Brain microvascular endothelial cell (primary cell): ENCODE measurements around the gene STARD7.

ENCODE experiments used
- DNase-seq: peaks from one replicate; pipeline ENCODE4 v3.0.0-alpha.2; 2020
- H3K27ac ChIP-seq: fragments of 250-450 bp; sonication (Bioruptor Pico); 2 replicates; pipeline ENCODE4 v1.5.1; 2020; ENCODE audit warnings: mild to moderate bottlenecking, moderate library complexity
- H3K27me3 ChIP-seq: fragments of 250-450 bp; sonication (Bioruptor Pico); replicated peaks from 2 replicates; pipeline ENCODE4 v1.5.1; 2020; ENCODE audit warnings: mild to moderate bottlenecking
- H3K36me3 ChIP-seq: fragments of 250-450 bp; sonication (Bioruptor Pico); replicated peaks from 2 replicates; pipeline ENCODE4 v1.5.1; 2020; ENCODE audit warnings: mild to moderate bottlenecking
- H3K4me3 ChIP-seq: 2 replicates; pipeline ENCODE4 v1.5.1; 2011; ENCODE audit warnings: low read depth, mild to moderate bottlenecking, control low read depth, low read length, moderate library complexity
- in situ Hi-C: cut with HindIII; loops from 2 replicates; pipeline ENCODE4 v1.10.0; 2017; ENCODE audit warnings: low sequenced_read_pairs, low pct_ligation_motif_present
- TF ChIP-seq, protein P1 (sequence below): IDR thresholded peaks from 2 replicates; pipeline ENCODE4 v1.5.1; 2011; ENCODE audit warnings: low read depth, mild to moderate bottlenecking, moderate library complexity, low read length, control low read depth, inconsistent platforms; ENCODE audit errors: missing control alignments

Gene STARD7

DNA sequence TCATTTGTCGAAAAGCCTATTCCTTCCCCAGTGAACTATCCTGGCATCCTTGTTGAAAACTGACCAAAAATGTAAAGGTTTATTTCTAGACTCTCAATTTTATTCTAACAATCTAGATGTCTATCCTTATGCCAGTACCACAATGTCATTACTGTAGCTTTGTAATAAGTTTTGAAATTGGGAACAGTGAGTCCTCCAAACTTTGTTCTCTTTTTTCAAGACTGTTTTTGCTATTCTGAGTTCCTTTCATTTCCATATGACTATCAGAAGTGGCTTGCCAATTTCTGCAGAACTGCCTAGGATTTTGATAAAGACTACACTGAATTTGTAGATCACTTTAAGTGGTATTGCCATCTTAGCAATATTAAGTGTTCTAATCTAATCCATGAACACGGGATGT, 9.7 kb downstream of the STARD7 start:
- H3K27ac ChIP-seq, result no peak overlapping the region
- DNase-seq, result no peak
- peaks cover 10% of the 10 kb centered on the region for H3K36me3 ChIP-seq
- in situ Hi-C loops, result no loop called here
- H3K27me3 ChIP-seq, result no peaks in the 10 kb centered on the region
- TF ChIP-seq, protein P1, sequence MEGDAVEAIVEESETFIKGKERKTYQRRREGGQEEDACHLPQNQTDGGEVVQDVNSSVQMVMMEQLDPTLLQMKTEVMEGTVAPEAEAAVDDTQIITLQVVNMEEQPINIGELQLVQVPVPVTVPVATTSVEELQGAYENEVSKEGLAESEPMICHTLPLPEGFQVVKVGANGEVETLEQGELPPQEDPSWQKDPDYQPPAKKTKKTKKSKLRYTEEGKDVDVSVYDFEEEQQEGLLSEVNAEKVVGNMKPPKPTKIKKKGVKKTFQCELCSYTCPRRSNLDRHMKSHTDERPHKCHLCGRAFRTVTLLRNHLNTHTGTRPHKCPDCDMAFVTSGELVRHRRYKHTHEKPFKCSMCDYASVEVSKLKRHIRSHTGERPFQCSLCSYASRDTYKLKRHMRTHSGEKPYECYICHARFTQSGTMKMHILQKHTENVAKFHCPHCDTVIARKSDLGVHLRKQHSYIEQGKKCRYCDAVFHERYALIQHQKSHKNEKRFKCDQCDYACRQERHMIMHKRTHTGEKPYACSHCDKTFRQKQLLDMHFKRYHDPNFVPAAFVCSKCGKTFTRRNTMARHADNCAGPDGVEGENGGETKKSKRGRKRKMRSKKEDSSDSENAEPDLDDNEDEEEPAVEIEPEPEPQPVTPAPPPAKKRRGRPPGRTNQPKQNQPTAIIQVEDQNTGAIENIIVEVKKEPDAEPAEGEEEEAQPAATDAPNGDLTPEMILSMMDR, result no peak
- H3K4me3 ChIP-seq, result no peak overlapping the region

DNA sequence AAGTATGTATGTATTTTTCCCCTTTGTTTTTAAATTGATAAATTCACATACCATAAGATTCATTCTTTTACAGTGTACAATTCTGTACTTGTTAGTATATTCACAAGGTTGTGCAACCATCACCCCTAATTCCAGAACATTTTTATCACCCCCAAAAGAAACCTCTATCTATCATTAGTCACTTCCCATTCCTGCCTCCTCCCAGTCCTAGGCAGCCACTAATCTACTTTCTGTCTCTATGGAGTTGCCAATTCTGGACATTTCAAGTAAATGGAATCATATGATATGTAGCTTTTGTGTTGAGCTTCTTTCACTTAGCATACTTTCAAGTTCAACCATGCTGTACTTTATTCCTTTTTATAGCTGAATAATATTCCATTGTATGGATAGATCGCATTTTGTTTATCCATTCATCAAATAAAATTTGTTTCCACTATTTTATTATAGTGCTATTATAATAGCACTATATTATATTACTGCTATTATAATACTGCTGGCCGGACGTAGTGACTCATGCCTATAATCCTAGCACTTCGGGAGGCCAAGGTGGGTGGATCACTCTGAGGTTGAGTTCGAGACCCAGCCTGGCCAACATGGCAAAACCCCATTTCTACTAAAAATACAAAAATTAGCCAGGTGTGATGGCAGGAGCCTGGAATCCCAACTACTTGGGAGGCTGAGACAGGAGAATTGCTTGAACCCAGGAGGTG, 10.9 kb downstream of the STARD7 start:
- H3K36me3 ChIP-seq, result peaks cover 21% of the 10 kb centered on the region
- H3K27ac ChIP-seq, result peak overlapping the region; percentile 5
- peak; percentile 62 for DNase-seq
- H3K27me3 ChIP-seq, result no peaks in the 10 kb centered on the region
- TF ChIP-seq, protein P1, result no peak
- in situ Hi-C loops, result no loop called here
- H3K4me3 ChIP-seq, result no peak overlapping the region

DNA sequence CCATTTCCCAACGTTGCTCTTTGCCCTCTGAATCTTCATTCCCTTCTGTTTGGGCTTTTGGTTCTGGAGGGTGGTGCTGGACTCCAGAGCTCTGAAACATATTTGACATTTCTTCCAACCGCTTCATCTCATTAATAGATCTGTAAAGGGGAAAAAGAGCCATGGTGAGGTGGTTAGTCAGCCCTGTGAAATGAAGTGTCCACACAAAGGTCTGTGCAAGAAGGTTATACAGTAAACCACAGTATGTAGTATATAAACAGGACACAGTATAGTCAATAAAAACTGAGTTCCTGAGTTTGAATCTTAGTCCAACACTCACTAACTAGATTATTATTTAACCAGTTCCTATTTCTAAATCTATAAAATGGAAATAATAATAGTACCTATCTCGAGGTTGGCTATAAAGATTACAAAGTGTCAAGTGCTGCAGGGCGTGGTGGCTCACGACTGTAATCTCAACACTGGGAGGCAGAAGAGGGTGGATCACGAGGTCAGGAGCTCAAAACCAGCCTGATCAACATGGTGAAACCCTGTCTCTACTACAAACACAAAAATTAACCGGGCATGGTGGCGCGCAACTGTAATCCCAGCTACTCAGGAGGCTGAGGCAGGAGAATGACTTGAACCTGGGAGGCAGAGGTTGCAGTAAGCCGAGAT, 13.1 kb downstream of the STARD7 start:
- Histone ChIP-seq H3K27ac (no peak overlapping the region), H3K4me3 (no peak overlapping the region), H3K27me3 (no peaks in the 10 kb centered on the region), H3K36me3 (peaks cover 42% of the 10 kb centered on the region)
- in situ Hi-C loops, result no loop called here
- DNase-seq, result peak; percentile 74
- TF ChIP-seq, protein P1, result no peak

DNA sequence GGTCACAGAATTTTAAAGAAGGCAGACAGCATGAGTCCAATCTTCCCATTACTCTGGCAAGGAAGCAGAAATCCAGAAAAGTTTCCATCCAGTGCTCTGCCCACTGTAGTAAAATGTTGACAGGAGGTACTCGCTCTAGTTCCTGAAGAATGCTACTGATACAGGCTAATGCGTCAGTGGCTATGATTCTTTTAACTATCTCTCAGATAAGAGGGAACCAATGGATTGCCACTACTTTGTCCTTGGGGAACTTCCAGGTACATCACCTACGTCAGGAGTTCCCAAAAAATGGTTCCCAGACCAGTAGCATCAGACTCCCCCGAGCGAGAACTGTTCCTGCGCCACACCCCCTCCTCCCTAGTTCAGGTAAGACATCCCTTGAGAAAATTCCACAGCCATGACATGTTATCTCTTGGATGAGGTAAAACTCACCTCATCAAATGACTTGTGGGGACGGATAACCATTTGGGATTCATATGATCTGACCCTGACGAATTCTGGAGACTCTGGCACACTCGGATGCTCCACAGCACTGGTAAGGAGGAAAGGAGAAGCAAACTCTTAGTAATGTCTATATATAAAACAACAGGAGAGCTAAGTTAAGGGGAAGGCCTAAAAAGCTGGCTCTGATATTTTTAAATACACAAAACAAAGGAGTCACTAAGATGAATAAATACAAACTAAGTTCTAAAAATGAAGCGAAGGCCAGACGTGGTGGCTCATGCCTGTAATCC, 16.5 kb downstream of the STARD7 start:
- TF ChIP-seq, protein P1, result no peak
- no peak for DNase-seq
- no peak overlapping the region for H3K27ac ChIP-seq
- H3K4me3 ChIP-seq, result no peak overlapping the region
- in situ Hi-C loops, result no loop called here
- H3K27me3 ChIP-seq, result no peaks in the 10 kb centered on the region
- peaks cover 63% of the 10 kb centered on the region for H3K36me3 ChIP-seq

DNA sequence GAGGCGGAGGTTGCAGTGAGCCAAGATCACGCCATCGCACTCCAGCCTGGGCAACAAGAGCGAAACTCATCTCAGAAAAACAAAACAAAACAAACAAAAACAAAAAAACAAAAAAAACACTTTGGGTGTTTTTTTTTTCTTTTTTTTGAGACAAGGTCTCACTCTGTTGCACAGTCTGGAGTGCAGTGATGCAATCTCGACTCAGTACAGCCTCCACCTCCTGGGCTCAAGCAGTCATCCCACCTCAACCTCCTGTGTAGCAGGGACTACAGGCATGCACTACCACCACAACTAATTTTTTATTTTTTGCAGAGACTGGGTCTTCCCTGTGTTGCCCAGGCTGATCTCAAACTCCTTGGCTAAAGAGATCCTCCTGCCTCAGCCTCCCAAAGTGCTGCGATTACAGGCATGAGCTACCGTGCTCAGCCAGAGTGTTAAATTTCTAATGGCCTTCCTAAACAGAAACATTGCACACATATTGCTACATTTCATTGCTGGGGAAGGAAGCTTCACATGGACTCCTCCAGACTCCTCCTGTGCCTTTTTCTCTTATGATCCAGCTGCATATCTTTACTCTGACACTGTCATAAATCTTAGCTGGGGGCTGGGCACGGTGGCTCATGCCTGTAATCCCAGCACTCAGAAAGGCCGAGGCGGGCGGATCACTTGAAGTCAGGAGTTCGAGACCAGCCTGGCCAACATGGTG, 19.7 kb downstream of the STARD7 start:
- Histone ChIP-seq H3K4me3 (no peak overlapping the region), H3K36me3 (peaks cover 81% of the 10 kb centered on the region), H3K27me3 (no peaks in the 10 kb centered on the region), H3K27ac (no peak overlapping the region)
- no peak for DNase-seq
- TF ChIP-seq, protein P1, result no peak
- in situ Hi-C loops, result no loop called here
